Omental fat pad (tissue), 4 donors: ENCODE results near the gene ADAMTS17. TPM values are rescaled to one million over a fixed set of nuclear protein-coding genes. Genes with fewer than 3 reads are reported as not detected.
A peak's percentile ranks its signal among the peaks of the same experiment; 100 is the strongest.

Experiments
- ATAC-seq: fragments of 150-250 bp; one replicate; pipeline ENCODE4 v1.9.1; 2016; ENCODE audit warnings: mild to moderate bottlenecking, moderate library complexity; ENCODE audit not compliant: low FRiP score
- DNase-seq: peaks from one replicate; pipeline ENCODE4 v3.0.0-alpha.2; 2019; ENCODE audit warnings: low spot score
- CTCF ChIP-seq, 3 donors: fragments of 450-650 bp; IDR thresholded peaks; one replicate each; pipeline ENCODE4 v1.5.1; 2016 to 2017; ENCODE audit warnings: antibody characterized with exemption in 3 of 3, mild to moderate bottlenecking in 3 of 3, moderate library complexity in 2 of 3
- total RNA-seq, 4 donors: library from RNA; depleted of rRNA; stranded (reverse); fragments of >200 nt; gene quantifications; one replicate each; pipeline ENCODE4 v1.1.0, GENCODE V29; 2016

Gene ADAMTS17
- total RNA-seq, 4 donors from 2014 or later = 1.6 to 10.7 (median 5.7) TPM

GRCh38 chr15:100215843-100216169 lies 126.0 kb downstream of the ADAMTS17 start:
- DNase-seq (no peak), ATAC-seq (peak; percentile 8)
- TF ChIP-seq CTCF (IDR thresholded peaks at IDR 0.05) = no peak

GRCh38 chr15:100215031-100215842 lies 126.5 kb downstream of the ADAMTS17 start:
- DNase-seq (no peak), ATAC-seq (no peak)
- no peak for TF ChIP-seq CTCF (IDR thresholded peaks at IDR 0.05)

GRCh38 chr15:100211855-100212850 lies 129.6 kb downstream of the ADAMTS17 start:
- DNase-seq (no peak), ATAC-seq (peak; percentile 35)
- no peak for TF ChIP-seq CTCF (IDR thresholded peaks at IDR 0.05)

- TF ChIP-seq CTCF (IDR thresholded peaks at IDR 0.05) = no peak
- ATAC-seq (no peak), DNase-seq (no peak)
Measured at GRCh38 chr15:100210338-100210737, 131.4 kb downstream of the ADAMTS17 start.

- ATAC-seq = no peak
- no peak for DNase-seq
Measured at GRCh38 chr15:100208921-100209603, 132.7 kb downstream of the ADAMTS17 start.

More at GRCh38 chr15:100208921-100209603, 132.7 kb downstream of the ADAMTS17 start:
- no peak for TF ChIP-seq CTCF (IDR thresholded peaks at IDR 0.05)
